OCI-LY7 (cell line): Measurements from ENCODE around the gene ALOX5AP.

Source experiments
- EZH2phosphoT487 ChIP-seq: fragments of 200-600 bp; sonication (generic); IDR thresholded peaks from 2 replicates; pipeline ENCODE4 v1.6.1; 2018; ENCODE audit warnings: low read depth, borderline replicate concordance, mild to moderate bottlenecking, mixed run types, antibody characterized with exemption, low read length, moderate library complexity, mixed read lengths
- TF ChIP-seq, protein P1 (sequence below): fragments of 200-600 bp; sonication (generic); conservative IDR thresholded peaks from 2 replicates; pipeline ENCODE4 v1.5.1; 2014; ENCODE audit warnings: mild to moderate bottlenecking, antibody characterized with exemption, low read length, moderate library complexity, mixed read lengths

DNA sequence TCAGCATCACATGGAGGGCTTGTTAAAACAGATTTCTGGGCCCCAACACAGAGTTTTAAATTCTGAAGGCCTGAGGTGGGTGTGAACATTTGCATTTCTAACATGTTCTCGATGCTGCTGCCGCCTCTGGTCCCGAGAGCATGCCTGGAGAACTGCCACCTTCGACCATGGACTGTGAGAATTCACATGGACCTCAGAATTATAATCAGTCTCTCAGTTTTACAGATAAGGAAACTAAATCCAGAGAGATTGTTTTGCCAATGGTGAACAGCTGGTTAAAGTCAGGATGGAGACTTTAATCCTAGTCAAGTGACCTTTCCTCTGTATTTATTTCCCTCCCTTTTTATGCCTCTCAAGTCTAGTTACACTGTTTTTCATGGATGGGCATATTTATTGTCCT is 14.7 kb downstream of the ALOX5AP start:
- TF ChIP-seq, protein P1, sequence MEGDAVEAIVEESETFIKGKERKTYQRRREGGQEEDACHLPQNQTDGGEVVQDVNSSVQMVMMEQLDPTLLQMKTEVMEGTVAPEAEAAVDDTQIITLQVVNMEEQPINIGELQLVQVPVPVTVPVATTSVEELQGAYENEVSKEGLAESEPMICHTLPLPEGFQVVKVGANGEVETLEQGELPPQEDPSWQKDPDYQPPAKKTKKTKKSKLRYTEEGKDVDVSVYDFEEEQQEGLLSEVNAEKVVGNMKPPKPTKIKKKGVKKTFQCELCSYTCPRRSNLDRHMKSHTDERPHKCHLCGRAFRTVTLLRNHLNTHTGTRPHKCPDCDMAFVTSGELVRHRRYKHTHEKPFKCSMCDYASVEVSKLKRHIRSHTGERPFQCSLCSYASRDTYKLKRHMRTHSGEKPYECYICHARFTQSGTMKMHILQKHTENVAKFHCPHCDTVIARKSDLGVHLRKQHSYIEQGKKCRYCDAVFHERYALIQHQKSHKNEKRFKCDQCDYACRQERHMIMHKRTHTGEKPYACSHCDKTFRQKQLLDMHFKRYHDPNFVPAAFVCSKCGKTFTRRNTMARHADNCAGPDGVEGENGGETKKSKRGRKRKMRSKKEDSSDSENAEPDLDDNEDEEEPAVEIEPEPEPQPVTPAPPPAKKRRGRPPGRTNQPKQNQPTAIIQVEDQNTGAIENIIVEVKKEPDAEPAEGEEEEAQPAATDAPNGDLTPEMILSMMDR: no peak
- no peak for TF ChIP-seq EZH2phosphoT487
